ENCODE measurements around the gene CTDSPL2. TPM values are rescaled to one million over a fixed set of nuclear protein-coding genes. Genes with fewer than 3 reads are reported as not detected.

CTDSPL2 gene
- total and polyA plus RNA-seq, 2 of the 8 experiments (the other 6 are each of a cell fraction or from before 2014, with no cell fraction given) = 25.2 to 64.7 TPM

- Histone ChIP-seq H2AFZ (ENCODE audit: low read length) (no peak overlapping the region), H2BK15ac (ENCODE audit: low read length) (no peak overlapping the region), H3K23me2 (ENCODE audit: low read depth, low read length) (no peaks in the 10 kb centered on the region), H4K20me1 (replicated peaks in 1 of 2; ENCODE audit: control insufficient read depth in 1 of 2, insufficient read depth in 2 of 2, low read length in 2 of 2) (no peaks in the 10 kb centered on the region), H3K14ac (ENCODE audit: insufficient read length) (no peak overlapping the region), H3K4me3 (ENCODE audit: extremely low read depth in 1 of 4, insufficient read depth in 2 of 4, low read depth in 3 of 4, low read length in 4 of 4) (no peak overlapping the region), H2BK20ac (ENCODE audit: low read length) (no peak overlapping the region), H3K79me2 (ENCODE audit: control insufficient read depth in 1 of 2, insufficient read depth in 2 of 2, low read length in 2 of 2) (no peaks in the 10 kb centered on the region), H3K36me3 (ENCODE audit: control insufficient read depth in 2 of 4, insufficient read depth in 4 of 4, low read length in 3 of 4) (no peaks in the 10 kb centered on the region), H3K56ac (replicated peaks; ENCODE audit: insufficient read length, low read depth, low read length) (no peak overlapping the region), H4K5ac (ENCODE audit: insufficient read length, low read depth, low read length) (no peak overlapping the region), H3K27me3 (replicated peaks in 1 of 4; ENCODE audit: control insufficient read depth in 3 of 4, extremely low read depth in 1 of 4, insufficient read depth in 3 of 4, low read length in 3 of 4) (no peaks in the 10 kb centered on the region), H2BK5ac (ENCODE audit: low read depth, low read length) (no peak overlapping the region), H3K4me2 (ENCODE audit: insufficient read depth in 1 of 2, low read depth in 2 of 2, low read length in 2 of 2) (no peak overlapping the region), H3K18ac (ENCODE audit: extremely low read depth, low read length) (no peak overlapping the region), H2AK5ac (ENCODE audit: low read depth, low read length) (no peak overlapping the region), H3K27ac (ENCODE audit: low read depth, low read length) (no peak overlapping the region), H2BK120ac (replicated peaks; ENCODE audit: low read depth, low read length) (no peak overlapping the region), H3K23ac (ENCODE audit: insufficient read length) (no peak overlapping the region), H3K9ac (replicated peaks in 1 of 4; ENCODE audit: extremely low read depth in 1 of 4, low read depth in 3 of 4, low read length in 3 of 4) (no peak overlapping the region), H2BK12ac (ENCODE audit: low read depth, low read length) (no peak overlapping the region), H3K4me1 (replicated peaks in 1 of 4; ENCODE audit: control insufficient read depth in 3 of 4, insufficient read depth in 4 of 4, low read length in 3 of 4) (no peaks in the 10 kb centered on the region), H3K4ac (replicated peaks; ENCODE audit: insufficient read length, low read depth, low read length) (no peak overlapping the region), H4K8ac (ENCODE audit: extremely low read depth, insufficient read depth, low read length) (no peak overlapping the region), H3K9me3 (ENCODE audit: insufficient read depth in 2 of 2, low read depth in 1 of 2, low read length in 1 of 2) (no peaks in the 10 kb centered on the region), H3K79me1 (ENCODE audit: low read depth, low read length) (no peaks in the 10 kb centered on the region), H4K91ac (replicated peaks; ENCODE audit: insufficient read length, low read length) (no peak overlapping the region)
- CTCF ChIA-PET (ENCODE audit: partially characterized antibody) = interaction anchor here (0.6 to 1.3 kb wide), 2 partner anchors 9 to 24 kb away, joined by 3 read pairs; no protein-coding TSS in a partner anchor
- FAIRE-seq = no peak
- DNase-seq (ENCODE audit: low read depth in 1 of 2, low spot score in 2 of 2) = no peak
- WGBS, 2 experiments (ENCODE audit: extremely low coverage in 1 of 2, insufficient coverage in 1 of 2, insufficient read length in 1 of 2, insufficient replicate concordance in 2 of 2, low coverage in 1 of 2, low lambda C conversion rate in 2 of 2, missing lambda C conversion rate in 1 of 2) = 91% methylated on average over 3 of the region's 3 CpGs; no CpG with 5 or more reads in 1 of the 2 experiments
- POLR2A ChIA-PET (ENCODE audit: partially characterized antibody) = interaction anchor here (1.0 to 3.4 kb wide), 3 partner anchors 12 to 14 kb away, joined by 4 to 13 read pairs (median 8); partner anchors contain the start of gene CTDSPL2
- TF ChIP-seq ATF2 (IDR thresholded peaks at IDR 0.05; ENCODE audit: low read length) (no peak), CBX5 (IDR thresholded peaks at IDR 0.05; ENCODE audit: low read depth, low read length) (no peak), KDM5A (IDR thresholded peaks at IDR 0.05; ENCODE audit: low read length) (no peak), E2F6 (IDR thresholded peaks at IDR 0.05) (no peak), SP4 (IDR thresholded peaks at IDR 0.05; ENCODE audit: low read length) (no peak), PHF8 (conservative IDR thresholded peaks at IDR 0.05; ENCODE audit: low read depth, low read length) (no peak), RNF2 (IDR thresholded peaks at IDR 0.05; ENCODE audit: borderline replicate concordance, low read depth, low read length, missing control alignments, poor library complexity, severe bottlenecking) (no peak), NANOG (IDR thresholded peaks at IDR 0.05; ENCODE audit: insufficient read depth, low read depth, low read length, poor library complexity, severe bottlenecking) (no peak)
Observed at GRCh38 chr15:44414001-44414400, 13.4 kb upstream of the CTDSPL2 start.
